ENCODE results near the gene MARCHF6. TPM values are rescaled to one million over a fixed set of nuclear protein-coding genes. Genes with fewer than 3 reads are reported as not detected.

MARCHF6 gene
- polyA plus RNA-seq, 3 donors, result 155 to 217 (median 204) TPM

Other genes with a start within 250 kb of the MARCHF6 start
- gene ATPSCKMT, start 103.8 kb upstream of the MARCHF6 start, polyA plus RNA-seq (ENCODE audit: insufficient read length in 3 of 3), result 10 to 100 TPM; 19.3 to 21.8 (median 19.7) TPM
- 100 to 1,000 TPM; 242 to 295 (median 281) TPM for gene CCT5, start 103.4 kb upstream of the MARCHF6 start, polyA plus RNA-seq (ENCODE audit: insufficient read length in 3 of 3)
- gene CMBL, start 45.8 kb upstream of the MARCHF6 start, polyA plus RNA-seq (ENCODE audit: insufficient read length in 3 of 3), result 10 to 100 TPM; 34.2 to 48.9 (median 44.3) TPM
- under 1 TPM; 0.67 to 0.97 (median 0.86) TPM for gene ROPN1L, start 88.2 kb downstream of the MARCHF6 start, polyA plus RNA-seq (ENCODE audit: insufficient read length in 3 of 3)
- 1 to 10 TPM; 1.6 to 2.1 (median 1.7) TPM for gene ANKRD33B, start 210.4 kb downstream of the MARCHF6 start, polyA plus RNA-seq (ENCODE audit: insufficient read length in 3 of 3)